Activated CD8-positive, alpha-beta memory T cell treated with anti-CD3 and anti-CD28 coated beads, Interleukin-2, amount 50 U/mL, for 24 hours (primary cell): Measurements from ENCODE around the gene ANO6.
"Not testable (repeated sequence)": the region's sequence is repeated elsewhere in the genome, so short reads cannot be mapped to it uniquely, and the experiment has no call there.

Experiments used
- DNase-seq: peaks from one replicate; pipeline ENCODE4 v3.0.0-alpha.2; 2020; ENCODE audit errors: extremely low read depth

Gene ANO6

DNA sequence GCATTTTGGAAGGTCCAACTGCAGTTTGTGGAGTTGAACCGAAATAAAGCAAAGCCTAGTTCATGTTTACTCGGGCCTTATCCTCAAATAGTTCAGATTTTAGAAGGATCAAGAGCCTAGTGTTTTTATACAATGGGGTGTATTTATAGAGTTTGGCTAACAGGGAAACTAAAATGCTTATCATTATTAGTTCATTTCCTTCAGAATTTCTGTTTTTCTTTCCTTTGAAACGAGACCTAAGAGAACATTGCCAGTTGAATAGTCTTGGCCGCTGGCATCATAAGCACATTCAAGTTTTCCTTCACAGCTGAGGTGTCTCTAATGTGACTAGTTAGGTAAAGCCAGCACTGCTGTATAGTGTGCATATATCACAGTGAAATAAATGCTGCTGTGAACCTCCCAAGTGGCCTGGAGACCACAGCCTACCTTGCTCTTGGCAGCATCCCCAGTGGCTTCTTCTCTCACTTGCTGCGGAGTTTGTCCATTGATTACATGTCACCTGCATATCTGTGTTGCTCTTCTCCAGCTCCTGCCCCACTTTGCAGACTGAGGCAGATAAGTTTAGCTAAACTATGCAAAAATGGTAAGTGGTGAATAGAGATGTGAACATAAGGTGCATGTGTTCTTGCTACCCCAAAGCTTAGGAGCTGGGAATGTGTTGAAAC lies 88.8 kb downstream of the ANO6 start:
- DNase-seq = no peak

DNA sequence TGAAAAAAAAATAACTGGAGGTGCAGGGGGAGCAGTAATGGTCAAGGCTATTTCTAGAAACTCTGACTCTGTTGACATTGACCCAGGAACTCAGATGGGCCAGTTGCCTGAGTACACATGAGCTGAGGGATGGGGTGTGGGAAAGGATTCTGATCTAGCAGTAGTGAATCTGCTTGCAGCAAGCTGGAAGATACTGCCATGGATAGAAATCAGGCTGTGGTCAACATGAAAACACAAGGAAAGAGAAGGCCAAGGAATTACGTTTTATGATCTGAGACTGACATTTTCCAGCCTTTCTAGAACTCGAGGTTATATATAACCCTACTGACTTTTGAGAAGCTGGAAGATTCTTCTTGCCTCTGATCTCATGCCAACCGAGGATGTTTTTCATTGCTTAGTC lies 90.0 kb downstream of the ANO6 start:
- no peak for DNase-seq

DNA sequence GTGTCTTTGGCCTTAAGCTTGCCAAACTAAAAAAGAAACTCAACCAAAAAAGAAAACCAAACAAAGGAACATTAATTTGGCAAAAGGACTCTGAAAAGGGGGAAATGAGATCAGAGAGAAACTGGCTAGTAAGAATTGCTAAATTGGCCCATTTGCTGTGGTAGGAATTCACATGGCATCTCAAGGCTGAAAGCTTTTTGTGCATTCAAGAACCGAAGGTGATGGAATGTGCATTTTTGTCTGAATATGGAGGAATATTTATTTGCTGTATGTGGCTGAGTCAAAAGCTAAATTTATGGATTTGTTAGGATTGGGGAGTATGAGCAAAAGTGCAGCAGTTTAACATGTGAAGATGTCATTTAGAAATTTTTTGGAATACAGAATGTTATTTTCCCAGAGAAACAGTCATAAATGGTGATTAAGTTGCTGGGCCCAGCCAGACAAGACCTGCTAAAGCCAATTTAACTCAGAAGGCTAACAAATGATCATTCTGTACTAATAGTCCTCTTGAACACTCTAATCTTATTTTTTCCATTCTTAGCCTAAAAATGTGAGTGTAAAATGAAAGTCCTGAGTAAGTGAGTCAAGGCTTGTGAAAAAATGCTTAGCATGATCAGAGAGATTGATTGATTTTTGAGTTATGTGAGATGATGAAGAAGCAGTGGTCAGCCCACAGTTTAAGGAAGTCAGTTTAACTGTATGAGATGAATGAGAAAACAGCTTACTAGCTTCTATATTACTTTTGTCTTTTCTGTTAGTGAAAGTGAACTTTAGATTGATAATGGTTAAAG lies 94.1 kb downstream of the ANO6 start:
- no peak for DNase-seq

DNA sequence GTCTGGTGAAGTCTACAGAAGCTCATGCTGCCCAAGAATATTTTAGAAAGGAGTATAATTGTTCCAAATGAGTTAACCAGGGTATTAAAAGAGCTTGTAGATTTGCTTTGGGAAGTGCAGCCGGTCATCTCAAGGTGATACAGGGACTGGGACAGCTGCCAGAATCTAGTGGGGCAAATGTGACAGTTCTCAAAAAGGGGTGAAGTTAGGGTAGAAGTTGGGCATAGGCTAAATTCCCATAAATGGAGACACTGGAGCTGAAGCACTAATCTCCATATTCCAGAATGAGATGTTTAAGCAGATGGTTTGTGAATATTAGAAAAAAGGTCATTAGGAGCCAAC lies 94.7 kb downstream of the ANO6 start:
- no peak for DNase-seq

DNA sequence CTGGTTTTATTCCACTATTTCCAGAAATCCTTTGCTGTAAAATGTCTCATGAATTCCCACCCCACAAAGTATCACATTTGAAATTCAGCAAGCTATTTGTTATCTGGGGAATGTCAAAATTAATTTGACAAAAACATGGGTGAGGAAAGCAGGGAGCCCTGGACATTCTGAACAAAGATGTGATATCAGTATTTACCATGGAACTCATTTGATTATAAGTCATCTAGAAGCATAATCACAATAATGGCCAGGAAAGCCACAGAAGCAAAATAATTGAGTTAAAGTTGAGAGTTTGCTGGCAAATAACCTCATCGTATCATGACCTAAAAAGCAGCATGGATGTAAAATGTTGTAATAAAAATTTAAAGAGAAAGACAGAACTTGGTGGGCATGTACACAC lies 96.1 kb downstream of the ANO6 start:
- DNase-seq = no peak

DNA sequence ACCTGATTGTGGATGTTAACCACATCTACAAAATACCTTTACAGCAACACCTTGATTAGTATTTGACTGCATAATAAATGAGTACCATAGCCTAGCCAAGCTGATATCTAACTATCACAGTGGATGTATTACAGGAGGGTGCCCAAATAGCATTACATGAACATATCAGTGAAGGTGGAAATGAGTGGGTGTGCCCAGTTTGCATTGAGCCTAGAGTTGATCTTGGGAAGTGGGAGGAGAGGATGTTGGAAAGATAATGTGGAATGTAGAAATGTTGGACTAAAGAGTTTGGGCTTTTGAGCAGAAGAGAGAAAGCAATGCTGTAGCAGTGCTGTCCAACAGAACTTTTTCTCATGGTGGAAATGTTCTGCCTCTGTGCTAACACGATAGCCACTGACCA lies 98.9 kb downstream of the ANO6 start:
- no peak for DNase-seq

DNA sequence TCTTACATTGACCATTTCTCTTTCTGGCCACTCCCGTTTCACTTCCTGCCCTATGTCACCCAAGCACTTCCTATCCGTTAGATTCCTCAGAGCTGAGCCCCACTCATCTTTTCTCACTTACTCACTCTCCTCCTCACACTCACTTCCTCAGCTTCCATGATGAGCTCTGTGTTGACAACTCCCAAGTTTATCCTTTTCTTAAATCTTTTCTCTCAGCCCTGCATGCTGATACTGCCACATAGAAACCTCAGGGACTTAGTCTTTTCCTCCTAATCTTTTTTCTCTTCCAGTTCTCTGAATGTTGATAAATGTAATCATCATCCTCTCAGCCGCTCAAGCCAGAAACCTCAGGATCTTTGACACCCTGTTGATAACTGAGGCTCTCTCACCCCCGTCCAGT lies 99.6 kb downstream of the ANO6 start:
- DNase-seq = no peak

DNA sequence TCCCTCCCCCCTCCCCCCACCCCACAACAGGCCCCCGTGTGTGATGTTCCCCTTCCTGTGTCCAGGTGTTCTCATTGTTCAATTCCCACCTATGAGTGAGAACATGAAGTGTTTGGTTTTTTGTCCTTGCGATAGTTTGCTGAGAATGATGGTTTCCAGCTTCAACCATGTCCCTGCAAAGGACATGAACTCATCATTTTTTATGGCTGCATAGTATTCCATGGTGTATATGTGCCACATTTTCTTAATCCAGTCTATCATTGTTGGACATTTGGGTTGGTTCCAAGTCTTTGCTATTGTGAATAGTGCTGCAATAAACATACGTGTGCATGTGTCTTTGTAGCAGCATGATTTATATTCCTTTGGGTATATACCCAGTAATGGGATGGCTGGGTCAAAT lies 101.4 kb downstream of the ANO6 start:
- not testable (repeated sequence) for DNase-seq

DNA sequence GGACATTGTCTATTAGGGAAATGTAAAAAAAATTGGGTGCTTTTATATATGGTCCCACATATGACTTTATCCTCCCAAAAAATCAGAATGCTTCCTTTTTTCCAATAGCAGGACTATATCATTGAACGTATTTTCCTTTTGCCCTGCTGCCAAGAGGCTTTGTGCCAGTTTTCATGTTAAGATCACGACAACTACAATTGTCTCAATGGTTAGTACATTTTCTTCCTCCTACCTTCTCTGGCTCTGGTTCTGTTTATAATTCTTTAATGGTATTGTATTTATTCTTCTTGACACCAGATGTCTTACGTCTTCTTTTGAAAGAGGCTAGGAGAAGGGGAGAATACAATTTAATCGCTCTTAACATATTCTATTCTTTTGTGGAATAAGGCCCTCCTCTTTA lies 106.9 kb downstream of the ANO6 start:
- no peak for DNase-seq

DNA sequence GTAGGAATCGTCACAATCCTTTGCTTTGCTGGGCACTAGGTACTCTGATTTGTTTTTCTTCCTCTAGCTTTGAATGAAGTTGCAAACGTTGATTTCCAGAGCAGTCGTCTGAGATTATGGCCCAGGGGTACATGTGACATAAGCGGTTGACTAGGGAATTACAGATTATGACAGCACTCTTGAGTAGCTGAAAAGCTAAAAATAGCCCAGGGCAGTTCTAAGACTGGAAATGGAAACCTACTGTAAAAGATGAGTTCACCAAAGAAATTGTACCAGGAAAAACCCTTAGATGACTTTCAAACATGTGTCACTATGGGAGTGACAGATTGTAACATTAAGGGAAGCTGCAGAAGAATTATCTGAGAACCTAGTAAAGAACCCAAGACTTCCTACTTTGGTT lies 108.5 kb downstream of the ANO6 start:
- no peak for DNase-seq

DNA sequence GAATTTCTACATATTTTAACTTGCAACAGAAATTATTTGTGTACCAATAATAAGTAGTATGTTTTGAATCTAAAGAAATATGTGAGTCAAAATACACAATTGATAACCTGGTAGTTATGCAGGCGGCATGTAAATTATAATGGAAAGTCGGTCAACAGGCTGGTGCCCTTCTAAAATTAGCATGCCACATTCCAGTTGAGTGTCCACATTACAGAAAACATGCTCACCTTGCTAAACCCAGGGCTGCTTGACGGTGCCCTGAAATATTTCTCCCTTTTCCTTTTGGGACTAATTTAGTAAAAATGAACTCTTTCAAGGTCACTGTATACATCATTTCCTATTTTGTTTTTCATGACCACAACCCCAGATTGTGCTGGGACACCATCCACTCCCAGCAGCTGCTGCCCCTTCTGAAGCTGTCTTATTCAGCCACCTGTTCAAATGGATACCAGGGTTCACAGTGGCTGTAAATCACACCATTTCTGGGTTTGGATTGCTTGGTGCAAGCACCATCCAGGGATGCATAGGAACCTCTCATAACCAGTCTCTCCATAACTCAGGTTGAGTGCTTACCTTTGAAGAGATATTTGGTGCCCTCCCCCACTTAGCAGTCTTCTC lies 110.6 kb downstream of the ANO6 start:
- no peak for DNase-seq

DNA sequence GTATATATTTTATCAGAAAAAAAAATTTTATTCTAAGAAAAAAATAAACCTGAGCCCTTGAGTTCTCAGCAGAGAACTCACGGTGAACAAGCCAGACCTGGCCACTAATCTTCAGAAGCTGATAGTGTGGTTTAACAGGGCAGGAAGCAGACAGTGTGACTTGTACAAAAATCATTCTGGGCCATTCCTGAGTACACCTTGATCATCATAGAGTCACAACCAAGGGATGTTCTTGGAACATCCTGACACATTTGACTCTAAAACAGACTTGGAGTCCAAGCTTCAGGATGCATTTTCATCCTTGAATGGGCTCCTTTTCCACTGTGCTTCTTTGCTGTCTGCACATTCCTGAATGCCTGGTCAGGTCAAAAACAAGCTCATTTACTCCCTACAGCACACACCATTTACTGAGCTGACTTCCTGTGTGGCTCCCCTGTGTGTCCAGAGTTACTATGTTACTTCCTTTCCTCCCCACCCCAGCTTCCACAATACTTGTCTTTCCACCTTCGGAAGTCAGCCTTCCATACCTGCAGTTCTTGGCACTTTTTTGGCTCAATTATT lies 112.0 kb downstream of the ANO6 start:
- DNase-seq = no peak

DNA sequence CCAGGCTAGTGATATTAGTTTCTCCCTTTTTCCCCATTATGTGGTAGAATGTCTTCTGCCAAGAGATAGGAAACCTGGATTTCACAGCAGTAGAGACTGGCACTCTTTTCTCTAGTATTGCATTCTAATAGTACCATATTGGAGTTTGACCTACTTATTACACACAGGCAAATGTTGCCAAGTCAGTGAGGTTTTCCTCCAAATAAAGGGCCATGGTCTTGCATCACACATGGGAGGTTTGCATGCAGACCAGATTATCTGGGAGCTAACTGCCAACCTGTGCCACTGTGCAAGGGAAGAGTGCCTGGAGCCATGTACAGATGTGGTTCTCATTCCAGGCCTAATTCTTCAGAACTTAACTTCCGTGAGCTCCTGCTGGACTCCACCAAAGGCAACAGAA lies 113.3 kb downstream of the ANO6 start:
- DNase-seq = no peak

DNA sequence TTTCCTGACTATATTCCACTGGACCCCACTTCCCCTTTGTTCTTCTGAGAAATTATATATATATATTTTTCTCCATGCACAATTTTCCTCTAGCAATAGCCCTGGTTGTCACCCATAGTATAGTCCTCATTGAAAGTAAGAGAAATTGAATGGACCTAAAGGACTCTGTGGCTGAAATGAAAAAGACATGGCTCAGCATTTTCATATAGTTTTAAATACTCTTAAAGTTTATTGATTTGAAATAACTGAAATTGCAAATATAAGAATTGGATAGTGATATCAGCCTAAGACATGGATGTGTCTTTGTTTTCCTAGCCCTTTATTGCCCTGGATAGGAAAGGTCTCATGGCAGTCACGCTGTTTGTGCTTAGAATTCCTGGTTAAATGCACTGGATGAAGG lies 113.8 kb downstream of the ANO6 start:
- no peak for DNase-seq

DNA sequence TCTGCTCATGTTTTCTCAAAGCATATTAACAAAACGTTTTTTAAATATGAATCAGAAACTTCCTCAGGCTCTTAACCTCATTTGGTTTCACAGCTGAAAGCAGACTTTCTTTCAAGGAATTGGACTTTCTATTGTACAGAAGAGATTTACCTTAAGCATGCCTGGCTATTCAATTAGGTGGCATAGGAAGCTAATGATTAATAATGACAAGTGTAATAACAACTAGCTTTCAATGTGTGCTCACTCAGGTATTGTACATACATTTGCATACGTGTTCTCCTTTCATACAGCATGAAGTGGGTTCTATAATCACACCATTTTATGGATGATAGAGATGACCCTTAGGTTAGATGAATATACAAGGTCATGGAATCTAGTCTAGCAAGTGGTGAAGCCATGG lies 115.7 kb downstream of the ANO6 start:
- DNase-seq = no peak

DNA sequence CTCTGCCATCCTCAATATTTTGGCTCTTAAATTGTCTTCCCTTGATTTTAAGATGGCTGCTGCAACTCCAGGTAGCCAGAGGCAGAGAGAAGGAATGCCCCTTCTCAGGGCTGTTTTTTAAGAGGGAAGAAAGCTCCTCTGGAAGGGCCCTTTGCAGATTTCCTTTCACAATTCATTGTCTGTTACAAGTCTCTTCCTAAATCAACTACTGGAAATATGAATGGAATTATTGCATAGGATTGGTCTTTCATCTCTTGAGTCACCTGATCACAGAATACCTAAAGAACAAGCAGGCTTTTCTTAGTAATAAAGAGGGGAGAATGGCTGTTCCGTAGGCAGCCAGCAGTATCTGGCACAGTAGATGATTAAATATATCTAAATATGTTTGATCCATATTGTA lies 118.5 kb downstream of the ANO6 start:
- DNase-seq = no peak

DNA sequence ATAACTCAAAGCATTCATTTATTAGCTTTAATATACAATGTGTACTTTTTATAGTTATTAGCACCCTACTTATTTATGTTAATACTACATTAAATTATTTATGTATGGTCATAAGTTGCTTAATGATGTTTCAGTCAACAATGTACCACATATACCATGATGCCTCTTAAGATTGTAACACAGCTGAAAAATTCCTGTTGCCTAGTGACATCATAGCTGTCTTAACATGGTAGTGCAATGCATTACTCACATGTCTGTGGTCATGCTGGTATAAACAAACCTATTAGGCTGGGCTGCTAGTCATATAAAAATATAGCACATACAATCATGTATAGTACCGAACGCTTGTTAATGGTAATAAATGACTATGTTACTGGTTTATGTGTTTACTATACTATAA lies 120.4 kb downstream of the ANO6 start:
- no peak for DNase-seq

DNA sequence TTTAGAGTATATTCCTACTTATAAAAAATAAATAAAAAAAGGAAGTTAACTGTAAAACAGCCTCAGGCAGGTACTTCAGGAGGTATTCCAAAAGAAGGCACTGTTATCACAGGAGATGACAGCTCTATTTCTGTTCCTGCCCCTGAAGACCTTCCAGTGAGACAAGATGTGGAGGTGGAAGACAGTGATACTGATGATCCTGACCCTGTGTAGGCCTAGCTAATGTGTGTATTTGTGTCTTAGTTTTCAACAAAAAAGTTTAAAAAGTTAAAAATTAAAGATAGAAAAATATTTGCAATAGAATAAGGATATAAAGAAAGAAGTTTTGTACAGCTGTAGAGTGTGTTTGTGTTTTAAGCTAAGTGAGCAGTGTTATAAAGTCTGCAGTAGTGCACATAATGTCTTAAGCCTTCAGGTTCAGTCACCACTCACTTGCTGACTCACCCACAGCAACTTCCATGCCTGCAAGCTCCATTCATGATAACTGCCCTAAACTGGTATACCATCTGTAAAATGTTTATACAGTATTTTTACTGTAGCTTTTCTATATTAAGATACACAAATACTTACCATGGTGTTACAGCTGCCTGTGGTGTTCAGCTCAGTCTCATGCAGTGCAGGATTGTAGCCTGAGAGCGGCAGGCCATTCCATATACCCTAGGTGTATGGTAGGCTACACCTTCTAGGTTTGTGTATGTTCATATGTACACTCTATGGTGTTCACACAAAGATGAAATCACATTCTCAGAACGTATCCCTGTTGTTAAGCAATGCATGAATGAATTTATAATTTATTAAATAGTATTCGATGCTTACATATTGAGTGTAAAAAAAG lies 121.1 kb downstream of the ANO6 start:
- DNase-seq = no peak

DNA sequence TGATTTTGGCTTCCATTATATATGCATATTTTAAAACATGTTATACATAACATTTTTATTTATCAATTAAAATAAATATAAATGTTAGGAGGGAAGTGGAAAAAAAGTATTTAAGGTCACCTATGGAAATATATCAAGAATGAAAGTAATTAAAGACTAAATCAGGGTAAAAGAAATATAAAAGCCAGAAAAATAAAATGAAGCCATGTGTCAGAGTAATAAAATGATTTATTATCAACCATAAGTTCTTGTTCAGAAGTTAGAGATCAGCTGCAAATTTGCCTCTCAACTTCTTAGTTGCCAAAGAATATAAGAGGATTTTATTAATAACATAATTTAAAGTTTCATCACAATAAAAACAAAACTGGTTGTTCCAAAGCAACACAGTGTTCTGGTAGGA lies 121.9 kb downstream of the ANO6 start:
- DNase-seq = no peak

DNA sequence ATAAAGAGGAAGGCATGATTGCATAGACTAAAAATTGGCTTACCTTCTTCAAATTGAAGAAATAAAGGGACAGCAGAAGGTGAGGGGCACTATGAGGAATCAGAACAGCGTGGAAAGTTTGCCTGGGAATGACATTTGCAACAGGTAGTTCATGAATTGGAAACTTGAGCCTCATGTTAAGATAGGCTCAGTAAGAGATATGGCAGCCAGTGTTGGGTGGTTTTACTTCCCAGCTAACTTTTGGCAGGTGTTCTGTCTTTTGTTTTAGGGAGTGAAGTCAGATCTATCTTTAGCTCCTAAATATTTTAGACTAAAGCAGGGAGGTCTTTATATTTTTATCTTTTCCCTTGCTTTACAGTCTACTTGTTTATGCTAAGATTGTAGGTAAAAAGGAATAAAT lies 122.4 kb downstream of the ANO6 start:
- no peak for DNase-seq

DNA sequence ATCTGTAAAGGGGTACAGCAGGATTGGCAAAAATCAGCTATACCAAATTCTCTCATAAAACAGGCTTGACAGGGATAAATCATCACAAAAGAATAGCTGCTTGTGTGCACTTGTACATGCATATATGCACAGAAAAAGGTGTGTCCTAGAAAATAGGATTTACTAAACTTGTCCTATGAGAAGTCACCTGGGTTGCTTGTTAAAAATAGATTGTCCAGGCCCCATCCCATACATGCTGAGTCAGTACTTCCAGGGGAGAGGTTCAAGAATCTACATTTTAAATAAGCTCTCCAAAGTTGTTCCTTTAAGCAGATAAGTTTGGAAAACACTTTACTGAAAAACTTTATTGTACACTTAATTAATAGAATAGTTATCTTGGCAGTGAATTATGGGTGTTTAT lies 123.1 kb downstream of the ANO6 start:
- no peak for DNase-seq

DNA sequence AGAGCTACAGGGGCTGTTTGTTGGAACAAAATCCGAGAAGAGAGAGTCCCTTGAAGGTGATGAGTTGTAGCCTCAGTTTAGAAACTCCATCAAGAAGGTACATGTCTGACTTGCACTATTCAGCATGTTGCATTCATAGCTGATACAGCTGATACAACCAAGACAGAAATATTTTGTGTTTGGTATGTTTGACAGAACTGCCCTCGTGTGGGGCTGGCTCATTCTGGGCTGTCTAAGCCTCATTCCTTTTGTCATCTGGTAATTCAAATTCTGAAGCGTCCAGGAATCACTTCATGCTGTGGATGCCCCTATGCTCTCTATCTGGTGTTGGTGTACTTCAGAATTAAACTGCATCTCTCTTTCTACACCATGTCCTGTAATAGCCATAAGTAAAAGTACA lies 126.3 kb downstream of the ANO6 start:
- no peak for DNase-seq
